Hepatocyte (in vitro differentiated cells): ENCODE results near the gene PPFIA4. TPM values are rescaled to one million over a fixed set of nuclear protein-coding genes. Genes with fewer than 3 reads are reported as not detected.

Experiments used
- DNase-seq: peaks from one replicate; pipeline ENCODE4 v3.0.0-alpha.2; 2016; ENCODE audit warnings: low spot score
- H2AFZ ChIP-seq: fragments of 200-600 bp; sonication (generic); 2 replicates; pipeline ENCODE4 v1.6.0; 2016; ENCODE audit warnings: antibody characterized with exemption, mild to moderate bottlenecking
- H3K27ac ChIP-seq: fragments of 200-600 bp; sonication (generic); 2 replicates; pipeline ENCODE4 v1.5.1; 2016; ENCODE audit warnings: mild to moderate bottlenecking
- H3K27me3 ChIP-seq: fragments of 200-600 bp; sonication (generic); 2 replicates; pipeline ENCODE4 v1.6.1; 2016
- H3K36me3 ChIP-seq: fragments of 200-600 bp; sonication (generic); replicated peaks from 2 replicates; pipeline ENCODE4 v1.5.1; 2016; ENCODE audit warnings: low read depth; ENCODE audit not compliant: insufficient read depth
- H3K4me1 ChIP-seq: fragments of 200-600 bp; sonication (generic); 2 replicates; pipeline ENCODE4 v1.5.1; 2016; ENCODE audit warnings: mild to moderate bottlenecking, moderate library complexity; ENCODE audit not compliant: insufficient read depth
- H3K4me2 ChIP-seq: fragments of 200-600 bp; sonication (generic); 2 replicates; pipeline ENCODE4 v1.6.0; 2016
- H3K4me3 ChIP-seq: fragments of 200-600 bp; sonication (generic); 2 replicates; pipeline ENCODE4 v1.5.1; 2016; ENCODE audit warnings: mild to moderate bottlenecking
- H3K79me2 ChIP-seq: fragments of 200-600 bp; sonication (generic); 2 replicates; pipeline ENCODE4 v1.6.0; 2017; ENCODE audit warnings: mild to moderate bottlenecking
- H3K9me2 ChIP-seq: fragments of 200-600 bp; sonication (generic); replicated peaks from 2 replicates; pipeline ENCODE4 v1.6.0; 2017; ENCODE audit warnings: mild to moderate bottlenecking; ENCODE audit not compliant: insufficient read depth
- H3K9me3 ChIP-seq: fragments of 200-600 bp; sonication (generic); 2 replicates; pipeline ENCODE4 v1.5.1; 2016; ENCODE audit warnings: low read depth, mild to moderate bottlenecking
- H4K20me1 ChIP-seq: fragments of 200-600 bp; sonication (generic); 2 replicates; pipeline ENCODE4 v1.6.0; 2016; ENCODE audit warnings: mild to moderate bottlenecking; ENCODE audit not compliant: insufficient read depth, poor library complexity, severe bottlenecking
- CTCF ChIP-seq: fragments of 200-600 bp; sonication (generic); IDR thresholded peaks from 2 replicates; pipeline ENCODE4 v1.5.1; 2016; ENCODE audit warnings: antibody characterized with exemption, mild to moderate bottlenecking; ENCODE audit not compliant: poor library complexity
- EZH2 ChIP-seq: fragments of 200-600 bp; sonication (generic); IDR thresholded peaks from 2 replicates; pipeline ENCODE4 v1.6.1; 2016; ENCODE audit warnings: antibody characterized with exemption, mild to moderate bottlenecking, borderline replicate concordance
- EZH2phosphoT487 ChIP-seq: fragments of 200-600 bp; sonication (generic); IDR thresholded peaks from one replicate; pipeline ENCODE4 v1.6.1; 2018; ENCODE audit warnings: antibody characterized with exemption, mild to moderate bottlenecking, low read depth, moderate library complexity; ENCODE audit not compliant: unreplicated experiment, severe bottlenecking
- WGBS: methylation state at CpG from one replicate; pipeline ENCODE4 v1.1.6; 2016; ENCODE audit warnings: low lambda C conversion rate; ENCODE audit errors: missing lambda C conversion rate; 5-methylcytosine and 5-hydroxymethylcytosine counted together
- polyA plus RNA-seq: library from polyadenylated mRNA; unstranded; fragments of >200 nt; fragmentation: Nextera tagmentation; extraction: Ambion mirVana; gene quantifications from 2 replicates; pipeline ENCODE4 v1.2.1, GENCODE V29; 2016
- total RNA-seq: library from RNA; depleted of rRNA; stranded (reverse); fragments of >200 nt; gene quantifications from 2 replicates; pipeline ENCODE4 v1.2.3, GENCODE V29; 2014

Gene PPFIA4
- total and polyA plus RNA-seq, 2 experiments from 2014 or later = 1.4 to 1.7 TPM

DNA sequence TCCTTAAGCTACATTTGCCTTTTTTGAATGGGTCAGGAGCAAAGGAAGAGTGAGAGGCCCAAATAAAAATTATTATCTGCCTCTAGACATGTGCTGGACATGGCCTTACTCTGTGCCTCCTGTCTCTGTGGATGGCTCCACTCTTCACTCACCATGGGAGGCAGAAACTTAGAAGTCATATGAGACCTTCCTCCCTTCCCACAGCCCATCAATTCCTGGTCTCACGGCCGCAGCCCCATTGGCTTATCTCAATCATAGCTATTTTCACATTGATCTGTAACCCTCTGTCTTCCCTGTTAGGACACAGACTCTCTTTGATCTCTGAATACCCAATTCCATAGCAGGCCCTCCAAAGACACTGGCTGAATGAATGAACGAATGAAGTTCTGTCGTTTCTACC, 87.0 kb downstream of the PPFIA4 start:
- no peak overlapping the region for H3K4me3 ChIP-seq
- no peaks in the 10 kb centered on the region for H3K79me2 ChIP-seq
- H4K20me1 ChIP-seq = no peaks in the 10 kb centered on the region
- peaks cover 21% of the 10 kb centered on the region for H3K27me3 ChIP-seq
- no peak overlapping the region for H3K4me2 ChIP-seq
- H3K4me1 ChIP-seq = no peaks in the 10 kb centered on the region
- H3K27ac ChIP-seq = no peak overlapping the region
- H3K9me3 ChIP-seq = no peaks in the 10 kb centered on the region
- H3K36me3 ChIP-seq = no peaks in the 10 kb centered on the region
- no peak for DNase-seq
- 72% methylated on average over 4 of the region's 4 CpGs for WGBS
- no peaks in the 10 kb centered on the region for H3K9me2 ChIP-seq
- H2AFZ ChIP-seq = no peak overlapping the region
- no peak for TF ChIP-seq EZH2
- TF ChIP-seq CTCF = no peak
- TF ChIP-seq EZH2phosphoT487 = no peak

DNA sequence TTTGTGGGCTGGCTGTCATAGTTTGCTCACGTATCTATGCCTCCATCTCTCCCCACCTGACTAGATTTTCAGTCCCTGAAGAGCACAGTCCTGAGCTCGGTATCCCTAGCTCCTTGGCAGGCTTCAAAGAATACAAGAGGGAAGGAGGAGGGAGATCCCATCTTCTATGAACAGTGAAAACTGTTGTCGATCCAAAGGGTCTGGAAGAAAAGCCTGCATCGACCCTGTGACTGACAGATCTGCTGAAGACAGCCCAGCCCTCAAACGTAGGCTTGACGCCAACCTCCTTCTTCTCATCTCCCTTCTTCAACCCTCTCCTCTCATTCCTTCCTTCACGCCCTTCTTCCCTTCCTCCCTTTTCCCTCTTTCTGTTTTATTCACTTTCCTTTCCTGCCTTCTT, 87.9 kb downstream of the PPFIA4 start:
- H2AFZ ChIP-seq = no peak overlapping the region
- H3K4me2 ChIP-seq = no peak overlapping the region
- no peaks in the 10 kb centered on the region for H3K36me3 ChIP-seq
- no peaks in the 10 kb centered on the region for H3K9me2 ChIP-seq
- TF ChIP-seq EZH2phosphoT487 (no peak), CTCF (no peak), EZH2 (no peak)
- H3K4me1 ChIP-seq = no peaks in the 10 kb centered on the region
- H3K4me3 ChIP-seq = no peak overlapping the region
- no peak overlapping the region for H3K27ac ChIP-seq
- H3K27me3 ChIP-seq = peaks cover 14% of the 10 kb centered on the region
- DNase-seq = no peak
- no peaks in the 10 kb centered on the region for H3K79me2 ChIP-seq
- no peaks in the 10 kb centered on the region for H4K20me1 ChIP-seq
- no peaks in the 10 kb centered on the region for H3K9me3 ChIP-seq
- WGBS = 80% methylated on average over 7 of the region's 7 CpGs

- Histone ChIP-seq H3K36me3 (no peaks in the 10 kb centered on the region), H3K9me3 (no peaks in the 10 kb centered on the region), H3K4me2 (no peak overlapping the region), H4K20me1 (no peaks in the 10 kb centered on the region), H3K9me2 (no peaks in the 10 kb centered on the region), H3K4me1 (no peaks in the 10 kb centered on the region), H3K27me3 (no peaks in the 10 kb centered on the region), H2AFZ (no peak overlapping the region), H3K79me2 (no peaks in the 10 kb centered on the region), H3K4me3 (no peak overlapping the region), H3K27ac (no peak overlapping the region)
- no peak for TF ChIP-seq CTCF
- no peak for TF ChIP-seq EZH2
- no peak for TF ChIP-seq EZH2phosphoT487
- DNase-seq = no peak
- WGBS = 84% methylated on average over 10 of the region's 10 CpGs
Observed at GRCh38 chr1:203116091-203116820, 90.0 kb downstream of the PPFIA4 start.
